ENCODE data around the gene USP50. TPM values are rescaled to one million over a fixed set of nuclear protein-coding genes. Genes with fewer than 3 reads are reported as not detected.

USP50 gene
- total and polyA plus RNA-seq, 8 donors, result 5.7 TPM; not detected in 7

DNA sequence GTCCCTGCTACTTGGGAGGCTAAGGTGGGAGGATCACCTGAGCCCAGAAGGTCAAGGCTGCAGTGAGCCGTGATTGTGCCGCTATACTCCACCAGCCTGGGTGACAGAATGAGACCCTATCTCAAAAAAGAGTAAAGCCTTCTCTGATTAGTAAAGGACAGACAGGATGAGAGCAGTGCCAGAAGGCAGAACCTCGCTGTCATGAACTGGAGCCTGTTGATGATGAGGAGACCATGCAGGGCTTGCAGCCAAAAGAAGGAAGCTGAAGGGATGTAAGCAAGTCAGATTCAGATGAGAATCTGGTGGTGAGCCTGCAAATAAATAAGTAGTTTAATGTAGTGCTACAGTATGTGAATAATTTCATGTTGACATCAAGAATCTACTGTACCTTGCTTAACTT lies 52.8 kb downstream of the USP50 start:
- H3K4me1 ChIP-seq, result no peaks in the 10 kb centered on the region
- WGBS, 5 donors, result 94 to 100% (median 98%) methylated on average over 3 of the region's 3 CpGs
- H3K27ac ChIP-seq, result no peak overlapping the region
- intact Hi-C loops (cut with DNase I; ENCODE audit: low total_unique reads), result no loop called here
- DNase-seq, result no peak
- peaks cover 78 to 100% (median 100%) of the 10 kb centered on the region in 4 donors for H3K36me3 ChIP-seq
- no peaks in the 10 kb centered on the region for H3K9me3 ChIP-seq
- H3K27me3 ChIP-seq, result no peaks in the 10 kb centered on the region
- no peak overlapping the region for H3K4me3 ChIP-seq
- TF ChIP-seq EP300 (IDR thresholded peaks at IDR 0.05), result no peak
- no peak for TF ChIP-seq POLR2A (IDR thresholded peaks at IDR 0.05)
- TF ChIP-seq, protein P1, sequence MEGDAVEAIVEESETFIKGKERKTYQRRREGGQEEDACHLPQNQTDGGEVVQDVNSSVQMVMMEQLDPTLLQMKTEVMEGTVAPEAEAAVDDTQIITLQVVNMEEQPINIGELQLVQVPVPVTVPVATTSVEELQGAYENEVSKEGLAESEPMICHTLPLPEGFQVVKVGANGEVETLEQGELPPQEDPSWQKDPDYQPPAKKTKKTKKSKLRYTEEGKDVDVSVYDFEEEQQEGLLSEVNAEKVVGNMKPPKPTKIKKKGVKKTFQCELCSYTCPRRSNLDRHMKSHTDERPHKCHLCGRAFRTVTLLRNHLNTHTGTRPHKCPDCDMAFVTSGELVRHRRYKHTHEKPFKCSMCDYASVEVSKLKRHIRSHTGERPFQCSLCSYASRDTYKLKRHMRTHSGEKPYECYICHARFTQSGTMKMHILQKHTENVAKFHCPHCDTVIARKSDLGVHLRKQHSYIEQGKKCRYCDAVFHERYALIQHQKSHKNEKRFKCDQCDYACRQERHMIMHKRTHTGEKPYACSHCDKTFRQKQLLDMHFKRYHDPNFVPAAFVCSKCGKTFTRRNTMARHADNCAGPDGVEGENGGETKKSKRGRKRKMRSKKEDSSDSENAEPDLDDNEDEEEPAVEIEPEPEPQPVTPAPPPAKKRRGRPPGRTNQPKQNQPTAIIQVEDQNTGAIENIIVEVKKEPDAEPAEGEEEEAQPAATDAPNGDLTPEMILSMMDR (IDR thresholded peaks at IDR 0.05), result no peak
- TF ChIP-seq POLR2AphosphoS5 (IDR thresholded peaks at IDR 0.05), result no peak

DNA sequence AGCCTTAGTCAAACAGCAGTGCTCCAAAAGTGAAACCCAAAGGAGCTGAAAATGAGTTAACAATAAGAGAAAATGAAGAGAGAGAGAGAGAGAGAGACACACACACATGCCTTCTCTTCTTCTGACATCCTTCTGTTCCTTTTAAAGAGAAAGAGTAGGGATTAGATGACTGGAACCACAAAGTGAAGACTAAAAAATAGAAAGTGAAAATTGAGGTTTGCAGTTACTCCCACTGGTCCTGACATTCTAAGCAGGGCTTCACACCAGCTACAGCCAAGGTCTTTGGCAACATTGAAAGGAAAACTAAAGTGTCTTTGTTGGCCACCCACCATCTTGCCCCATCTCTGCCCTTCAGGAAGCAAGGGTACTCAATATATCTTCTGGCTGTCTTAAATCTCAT lies 59.2 kb downstream of the USP50 start:
- Histone ChIP-seq H3K4me3 (no peak overlapping the region), H3K27me3 (no peaks in the 10 kb centered on the region), H3K9me3 (no peaks in the 10 kb centered on the region), H3K36me3 (peaks cover 27 to 99% (median 98%) of the 10 kb centered on the region in 4 donors), H3K27ac (no peak overlapping the region), H3K4me1 (no peaks in the 10 kb centered on the region)
- intact Hi-C loops (cut with DNase I; ENCODE audit: low total_unique reads), result no loop called here
- TF ChIP-seq POLR2A (IDR thresholded peaks at IDR 0.05), result no peak
- TF ChIP-seq EP300 (IDR thresholded peaks at IDR 0.05), result no peak
- TF ChIP-seq, protein P1 (IDR thresholded peaks at IDR 0.05), result no peak
- no peak for TF ChIP-seq POLR2AphosphoS5 (IDR thresholded peaks at IDR 0.05)
- no peak for DNase-seq

DNA sequence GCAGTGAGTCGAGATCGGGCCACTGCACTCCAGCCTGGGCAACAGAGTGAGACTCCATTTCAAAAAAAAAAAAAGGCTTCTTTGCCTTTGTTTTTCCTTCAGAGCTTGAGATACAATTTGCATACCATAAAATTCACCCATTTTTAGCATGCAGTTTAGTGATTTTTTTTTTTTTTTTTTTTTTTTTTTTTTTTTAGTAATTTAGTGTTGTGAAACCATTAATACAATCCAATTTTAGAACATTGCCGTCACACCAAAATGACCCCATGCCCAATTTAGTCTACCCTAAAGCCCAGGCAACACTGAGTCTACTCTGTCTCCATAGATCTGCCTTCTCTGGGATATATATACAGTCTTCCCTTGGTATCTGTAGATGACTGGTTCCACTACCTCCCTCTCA lies 61.1 kb downstream of the USP50 start:
- TF ChIP-seq, protein P1 (IDR thresholded peaks at IDR 0.05), result no peak
- TF ChIP-seq POLR2AphosphoS5 (IDR thresholded peaks at IDR 0.05), result no peak
- no peak for TF ChIP-seq EP300 (IDR thresholded peaks at IDR 0.05)
- no peak for TF ChIP-seq POLR2A (IDR thresholded peaks at IDR 0.05)
- peaks cover 20 to 99% (median 98%) of the 10 kb centered on the region in 4 donors for H3K36me3 ChIP-seq
- H3K4me3 ChIP-seq, result no peak overlapping the region
- H3K4me1 ChIP-seq, result no peaks in the 10 kb centered on the region
- no peaks in the 10 kb centered on the region for H3K9me3 ChIP-seq
- intact Hi-C loops (cut with DNase I; ENCODE audit: low total_unique reads), result no loop called here
- WGBS, 5 donors, result 93 to 99% (median 96%) methylated on average over 3 of the region's 3 CpGs
- H3K27ac ChIP-seq, result no peak overlapping the region
- no peak for DNase-seq
- H3K27me3 ChIP-seq, result no peaks in the 10 kb centered on the region

DNA sequence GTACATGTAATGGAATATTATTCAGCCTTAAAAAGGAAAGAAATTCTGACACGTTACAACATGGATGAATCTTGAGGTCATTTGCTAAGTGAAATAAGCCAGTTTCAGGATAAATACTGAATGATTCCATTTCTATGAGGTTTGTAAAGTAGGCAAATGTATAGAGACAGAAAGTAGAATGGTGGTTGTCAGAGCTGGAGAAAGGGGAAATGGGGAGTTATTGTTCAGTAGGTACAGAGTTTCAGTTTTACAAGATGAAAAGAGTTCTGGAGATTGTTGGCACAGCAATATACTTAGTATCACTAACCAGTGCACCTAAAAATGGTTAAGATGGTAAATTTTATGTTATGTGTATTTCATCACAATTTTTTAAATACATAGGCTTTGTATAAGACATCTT lies 61.7 kb downstream of the USP50 start:
- WGBS, 5 donors, result 88 to 100% (median 95%) methylated on average over 1 of the region's 1 CpG
- H3K36me3 ChIP-seq, result peaks cover 18 to 99% (median 98%) of the 10 kb centered on the region in 4 donors
- H3K4me3 ChIP-seq, result no peak overlapping the region
- no peak overlapping the region for H3K27ac ChIP-seq
- no peak for DNase-seq
- H3K9me3 ChIP-seq, result no peaks in the 10 kb centered on the region
- no peak for TF ChIP-seq EP300 (IDR thresholded peaks at IDR 0.05)
- no peaks in the 10 kb centered on the region for H3K27me3 ChIP-seq
- intact Hi-C loops (cut with DNase I; ENCODE audit: low total_unique reads), result no loop called here
- H3K4me1 ChIP-seq, result no peaks in the 10 kb centered on the region

DNA sequence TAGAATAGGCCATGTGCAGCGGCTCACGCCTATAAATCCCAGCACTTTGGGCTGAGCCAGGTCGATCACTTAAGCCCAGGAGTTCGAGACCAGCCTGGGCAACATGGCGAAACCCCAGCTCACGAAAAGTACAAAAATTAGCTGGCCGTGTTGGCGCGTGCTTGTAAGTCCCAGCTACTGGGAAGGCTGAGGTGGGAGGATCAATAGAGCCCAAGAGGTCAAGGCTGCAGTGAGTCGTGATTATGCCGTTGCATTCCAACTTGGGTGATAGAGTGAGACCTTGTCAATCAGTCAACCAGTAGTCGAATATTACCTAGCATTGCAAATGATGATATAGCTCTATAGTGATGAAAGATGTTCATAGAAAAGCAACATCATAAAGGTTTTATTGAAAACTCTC lies 70.3 kb downstream of the USP50 start:
- Histone ChIP-seq H3K9me3 (no peaks in the 10 kb centered on the region), H3K4me1 (no peaks in the 10 kb centered on the region), H3K27me3 (no peaks in the 10 kb centered on the region), H3K27ac (no peak overlapping the region), H3K4me3 (no peak overlapping the region), H3K36me3 (peaks cover 36 to 98% (median 97%) of the 10 kb centered on the region in 4 donors)
- TF ChIP-seq POLR2AphosphoS5 (IDR thresholded peaks at IDR 0.05) (no peak), POLR2A (IDR thresholded peaks at IDR 0.05) (no peak), EP300 (IDR thresholded peaks at IDR 0.05) (no peak)
- TF ChIP-seq, protein P1 (IDR thresholded peaks at IDR 0.05), result no peak
- intact Hi-C loops (cut with DNase I; ENCODE audit: low total_unique reads), result no loop called here
- 92 to 96% (median 96%) methylated on average over 12 of the region's 12 CpGs for WGBS, 5 donors
- DNase-seq, result no peak
